HG02884 (cell line): Measurements from ENCODE around the gene TRNT1.

Source experiments
- ATAC-seq: cut with Tn5 transposase; IDR thresholded peaks from one replicate; pipeline ENCODE4 v1.9.1; 2021; ENCODE audit warnings: mild to moderate bottlenecking, moderate library complexity; ENCODE audit not compliant: unreplicated experiment

Gene TRNT1

DNA sequence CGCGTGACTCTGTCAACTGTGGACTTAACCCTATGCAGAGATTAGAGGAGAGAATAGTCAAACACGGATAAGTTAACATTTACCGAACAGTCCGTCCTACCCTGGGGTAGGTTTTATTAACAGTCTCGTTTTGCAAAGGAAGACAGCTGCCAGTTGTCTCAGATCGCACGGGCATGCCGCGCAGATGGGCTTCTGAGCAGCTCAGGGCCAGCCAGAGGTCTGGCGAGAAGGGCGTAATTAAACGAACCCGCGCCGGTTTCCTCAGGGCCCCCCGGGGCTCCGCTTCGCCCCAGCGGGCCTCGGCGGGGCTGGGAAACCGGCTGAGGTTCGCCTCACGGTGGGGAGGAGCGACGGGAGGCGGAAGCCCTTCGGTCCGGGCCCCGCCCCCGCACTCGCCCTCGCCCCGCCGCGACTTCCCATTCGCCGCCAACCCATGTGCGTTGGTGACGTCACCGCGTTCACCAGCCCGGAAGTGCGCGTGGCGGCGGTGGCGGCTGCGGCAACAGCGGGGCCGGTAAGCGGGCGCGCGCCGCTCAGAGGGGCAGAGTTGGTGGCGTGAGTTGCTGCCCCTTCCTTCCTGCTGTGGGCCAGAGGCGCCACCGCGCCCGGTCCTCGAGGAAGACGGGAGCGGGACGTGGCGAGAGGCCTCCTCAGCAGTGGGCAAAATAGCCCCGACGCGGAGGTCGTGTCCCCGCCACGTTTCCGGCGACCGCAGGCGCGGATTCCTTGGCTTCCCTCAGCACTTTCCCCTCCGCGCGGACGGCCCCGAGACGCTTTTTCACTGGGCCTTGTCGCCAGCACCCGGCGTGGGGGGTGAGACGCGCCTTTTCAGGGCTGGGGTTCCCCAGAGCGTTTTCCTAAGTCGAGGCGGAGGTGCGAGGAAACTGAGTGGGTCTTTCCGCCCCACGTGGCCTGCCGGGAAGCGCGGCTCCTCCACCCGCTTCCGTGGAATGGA lies at the start of gene TRNT1:
Gene TRNT1 (plus strand): TSS at position 464 of the 955 bp plus-strand sequence. CDS start 2,101 bp downstream, outside the sequence.
- ATAC-seq: peak; percentile 87

DNA sequence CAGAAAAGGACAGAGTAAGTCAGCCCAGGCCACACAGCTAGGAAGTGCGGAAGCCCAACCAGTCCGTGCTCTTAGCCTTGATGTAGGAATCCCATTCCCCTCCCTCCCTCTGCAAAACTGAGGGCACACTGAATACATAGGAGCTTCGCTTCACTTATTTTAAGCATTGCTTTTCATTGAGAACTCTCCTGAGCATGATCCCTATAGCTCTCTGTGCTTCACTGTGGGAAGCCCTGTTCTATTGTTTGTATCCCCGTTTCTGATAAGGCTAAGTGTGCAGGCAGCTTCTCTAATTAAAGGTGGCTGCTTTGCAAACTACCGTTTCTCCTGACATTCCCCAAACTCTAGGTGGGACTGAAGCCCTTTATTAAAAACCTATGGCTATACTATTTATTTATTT lies 46.4 kb upstream of the TRNT1 start:
- no peak for ATAC-seq

DNA sequence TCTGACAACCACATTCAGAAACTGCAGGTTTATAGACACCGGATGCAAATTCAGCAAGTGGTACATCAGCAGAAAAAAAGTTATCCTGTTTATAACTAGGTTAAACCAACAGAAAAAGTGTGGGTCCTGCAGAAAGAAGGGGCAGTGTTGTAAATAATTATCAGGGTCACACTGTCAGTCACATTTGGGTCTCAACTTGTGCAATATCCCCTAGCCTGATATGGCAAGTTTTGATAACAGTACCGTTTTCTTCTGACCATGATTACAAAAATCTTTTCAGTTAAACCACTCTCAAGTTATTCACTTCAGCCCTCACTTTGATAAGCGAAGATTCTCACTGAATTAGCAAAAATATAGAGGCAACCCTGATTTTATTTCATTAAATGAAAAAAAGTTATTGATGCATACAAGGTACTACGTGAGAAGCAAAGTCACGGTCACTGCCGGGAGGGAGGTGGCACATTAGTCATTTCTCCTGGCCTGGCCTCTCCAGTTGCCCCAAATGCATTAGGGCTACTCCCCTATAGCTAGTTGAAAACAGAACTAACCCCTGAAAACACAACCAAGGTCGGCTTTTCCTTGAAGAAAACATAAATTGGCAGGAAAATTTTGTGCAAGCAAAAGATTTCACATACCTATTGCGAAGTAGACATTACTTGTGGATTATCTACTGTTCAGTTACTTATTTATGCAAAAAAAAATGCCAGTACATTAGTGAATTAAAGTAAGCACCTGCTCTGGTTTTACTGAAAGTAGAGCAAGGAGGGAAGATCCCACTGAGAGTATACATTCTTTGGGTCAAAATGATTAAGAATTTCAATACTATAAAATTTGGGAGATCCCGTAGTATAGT lies 45.1 kb upstream of the TRNT1 start:
- ATAC-seq: peak; percentile 44

DNA sequence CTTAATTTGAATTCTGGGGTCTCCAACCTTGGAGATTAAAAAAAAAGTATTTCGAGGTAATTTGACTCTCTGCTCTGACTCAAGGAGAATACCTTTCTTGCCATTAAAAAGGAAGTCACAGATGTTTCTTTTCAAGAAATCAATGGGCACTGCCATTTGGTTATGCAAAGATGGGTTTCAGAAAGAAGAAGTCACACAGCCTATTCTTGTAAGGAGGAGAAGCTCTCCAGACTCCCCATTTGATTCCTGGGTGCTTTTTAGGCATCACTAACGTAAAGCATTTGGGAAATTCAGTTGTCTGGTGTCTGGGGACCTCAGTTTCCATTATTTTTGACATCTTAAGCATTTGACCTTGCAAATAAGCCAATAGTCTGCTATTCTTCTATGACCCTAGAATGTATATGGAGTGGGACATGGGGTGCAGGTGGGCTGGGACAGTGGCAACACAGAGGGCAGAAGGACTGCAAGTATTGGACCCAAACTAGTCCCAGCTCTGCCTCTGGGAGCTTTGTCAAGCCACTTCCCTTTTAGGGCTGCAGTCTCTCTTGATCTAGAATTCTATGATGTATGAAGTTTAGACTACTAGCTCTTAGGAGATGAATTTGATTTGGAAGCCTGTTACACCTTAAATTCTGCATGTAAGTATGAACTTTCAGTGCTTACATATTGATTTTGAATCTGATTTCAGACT lies 44.4 kb upstream of the TRNT1 start:
- peak; percentile 63 for ATAC-seq

DNA sequence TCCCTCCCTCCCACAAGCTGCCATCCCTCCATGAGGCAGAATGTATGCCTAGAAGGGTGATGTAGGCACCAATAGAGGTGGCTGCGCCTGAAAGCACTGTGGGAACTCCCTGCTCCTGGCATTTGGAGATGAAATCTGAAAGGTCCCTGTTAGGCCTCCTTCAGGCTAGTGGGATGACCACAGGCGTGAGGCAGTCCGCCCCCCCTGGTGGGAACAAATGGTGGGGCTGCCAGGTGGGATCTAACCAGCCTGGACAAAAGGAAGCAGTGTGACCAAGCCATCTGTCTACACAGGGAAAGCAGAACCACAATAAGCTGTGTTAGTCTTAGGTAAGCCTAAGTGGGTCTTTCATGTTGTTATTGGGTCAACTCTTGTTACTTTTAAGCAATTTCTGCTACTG lies 41.9 kb upstream of the TRNT1 start:
- ATAC-seq: no peak

DNA sequence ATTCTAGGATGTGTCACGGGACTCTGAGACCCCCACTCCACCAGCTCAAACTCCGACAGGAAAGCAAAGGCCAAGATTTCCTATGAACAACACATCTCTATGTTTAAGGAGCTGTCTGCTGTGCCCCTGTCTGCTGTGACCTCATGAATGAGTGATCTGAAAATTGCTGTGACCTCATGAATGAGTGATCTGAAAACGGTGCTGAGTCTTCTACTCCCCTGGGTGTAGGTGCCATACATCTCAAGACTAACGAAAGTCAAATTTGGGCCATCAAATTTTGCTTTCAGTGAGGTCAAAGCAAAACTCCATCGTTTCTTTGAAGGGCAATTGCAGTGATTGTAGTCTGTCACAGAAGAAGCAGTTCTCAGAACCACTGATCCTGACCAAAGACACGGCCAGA lies 41.0 kb upstream of the TRNT1 start:
- no peak for ATAC-seq

DNA sequence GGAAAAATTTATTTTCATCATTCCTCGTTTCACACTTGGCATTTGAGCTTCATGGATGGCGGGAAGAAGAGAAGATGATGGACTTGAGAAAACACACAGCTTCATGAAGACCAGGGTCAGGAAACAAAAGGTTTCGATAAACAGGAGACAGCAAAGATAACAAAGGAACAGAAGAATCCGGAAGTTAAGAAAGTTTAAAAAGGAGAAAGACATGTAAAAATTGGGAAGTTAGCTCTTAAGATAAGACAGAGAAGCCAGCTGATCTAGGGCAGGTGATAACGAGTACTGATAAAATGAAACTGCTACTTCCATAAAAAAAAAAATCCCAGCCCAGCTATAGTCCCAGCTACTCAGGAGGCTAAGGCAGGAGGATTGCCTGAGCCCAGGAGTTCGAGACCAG lies 40.5 kb upstream of the TRNT1 start:
- ATAC-seq: no peak

DNA sequence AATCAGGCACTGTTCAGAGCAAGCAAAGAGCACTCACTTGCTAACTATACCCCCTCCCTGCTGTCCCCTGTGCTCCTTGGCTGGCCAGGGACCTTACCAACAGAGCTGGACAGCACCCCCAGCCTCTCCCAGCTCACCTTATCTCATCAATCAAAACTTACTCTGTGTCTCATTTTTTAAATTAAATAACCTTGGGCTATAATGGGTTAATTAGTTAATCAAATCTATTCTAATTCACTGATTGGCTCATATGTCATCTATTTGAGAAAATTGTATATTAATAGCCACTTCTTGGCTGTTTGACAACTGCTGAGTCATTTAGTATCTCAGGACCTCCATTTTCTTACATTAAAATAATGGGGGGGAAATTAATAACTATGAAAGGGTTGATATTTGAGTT lies 39.5 kb upstream of the TRNT1 start:
- ATAC-seq: no peak

DNA sequence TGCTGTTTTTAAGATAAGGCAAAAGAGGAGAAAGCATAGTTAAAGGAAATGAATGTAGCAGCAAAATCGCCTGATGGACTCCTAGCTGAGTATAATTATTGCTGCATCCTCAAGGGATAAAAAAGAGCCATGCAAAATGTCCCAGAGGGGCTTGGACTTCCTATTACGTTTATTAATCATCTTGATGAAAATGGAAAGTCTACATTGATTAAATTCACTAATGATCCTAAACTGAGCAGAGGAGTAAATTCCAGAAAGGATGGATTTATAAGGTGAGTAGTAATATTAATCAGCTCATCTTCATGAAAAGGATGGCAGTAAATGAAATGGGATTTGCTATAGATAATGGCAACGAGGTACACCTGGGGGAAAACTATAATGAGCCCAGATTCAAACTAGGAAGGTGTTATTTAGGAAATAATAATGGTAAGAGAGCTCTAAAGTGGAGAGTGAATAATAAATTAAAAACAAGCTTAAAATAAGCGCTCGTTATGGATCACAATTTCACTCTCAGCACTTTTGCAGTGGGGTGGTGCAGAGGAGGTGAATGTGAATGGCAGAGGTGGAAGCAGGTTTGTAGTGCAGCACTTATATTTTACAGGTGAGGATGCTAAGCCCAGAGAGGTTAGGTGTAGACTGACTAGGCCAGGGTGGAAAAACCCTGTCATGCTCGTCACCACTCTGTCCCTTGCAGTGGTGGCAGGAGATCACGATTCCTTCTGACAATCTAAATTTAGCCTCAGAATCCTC lies 38.8 kb upstream of the TRNT1 start:
- ATAC-seq: no peak

DNA sequence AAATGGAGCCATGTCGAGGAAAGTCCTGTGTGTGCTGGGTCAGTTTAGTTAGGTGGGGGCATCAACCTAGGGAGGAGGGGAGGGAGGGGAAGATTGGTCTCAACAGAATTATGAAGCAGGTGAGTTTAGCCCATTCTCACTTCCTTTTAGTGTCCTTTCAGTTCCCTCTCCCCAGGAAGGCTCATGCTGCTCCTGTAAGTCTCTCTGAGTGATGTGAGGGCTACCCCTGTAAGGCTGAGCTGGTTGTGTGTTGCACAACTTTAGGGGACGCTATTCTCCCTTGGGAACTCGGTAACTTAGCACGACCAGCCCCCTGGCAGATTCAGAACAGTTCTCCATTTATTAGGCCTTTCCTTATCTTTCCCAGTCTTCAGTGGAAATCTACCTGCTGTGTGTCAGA lies 37.7 kb upstream of the TRNT1 start:
- peak; percentile 95 for ATAC-seq

DNA sequence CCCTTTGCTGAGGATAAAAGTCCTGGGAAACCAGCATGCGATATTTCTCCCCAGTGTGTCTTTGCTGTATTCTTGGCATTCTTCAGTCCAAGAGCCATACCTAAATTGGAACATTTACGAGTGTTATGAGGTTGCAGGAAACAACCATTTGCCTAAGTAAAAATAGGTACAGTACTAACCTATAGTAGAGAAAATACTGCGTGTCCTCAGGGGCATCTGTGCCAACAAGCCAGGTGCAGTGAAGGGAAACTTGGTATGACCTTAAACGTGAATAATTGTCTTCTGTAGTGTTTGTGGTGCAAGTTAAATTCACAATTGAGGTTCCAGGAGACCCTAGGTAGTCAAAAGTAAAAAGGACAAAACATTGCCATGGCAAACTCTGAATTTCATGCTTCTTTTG lies 28.8 kb upstream of the TRNT1 start:
- ATAC-seq: no peak

DNA sequence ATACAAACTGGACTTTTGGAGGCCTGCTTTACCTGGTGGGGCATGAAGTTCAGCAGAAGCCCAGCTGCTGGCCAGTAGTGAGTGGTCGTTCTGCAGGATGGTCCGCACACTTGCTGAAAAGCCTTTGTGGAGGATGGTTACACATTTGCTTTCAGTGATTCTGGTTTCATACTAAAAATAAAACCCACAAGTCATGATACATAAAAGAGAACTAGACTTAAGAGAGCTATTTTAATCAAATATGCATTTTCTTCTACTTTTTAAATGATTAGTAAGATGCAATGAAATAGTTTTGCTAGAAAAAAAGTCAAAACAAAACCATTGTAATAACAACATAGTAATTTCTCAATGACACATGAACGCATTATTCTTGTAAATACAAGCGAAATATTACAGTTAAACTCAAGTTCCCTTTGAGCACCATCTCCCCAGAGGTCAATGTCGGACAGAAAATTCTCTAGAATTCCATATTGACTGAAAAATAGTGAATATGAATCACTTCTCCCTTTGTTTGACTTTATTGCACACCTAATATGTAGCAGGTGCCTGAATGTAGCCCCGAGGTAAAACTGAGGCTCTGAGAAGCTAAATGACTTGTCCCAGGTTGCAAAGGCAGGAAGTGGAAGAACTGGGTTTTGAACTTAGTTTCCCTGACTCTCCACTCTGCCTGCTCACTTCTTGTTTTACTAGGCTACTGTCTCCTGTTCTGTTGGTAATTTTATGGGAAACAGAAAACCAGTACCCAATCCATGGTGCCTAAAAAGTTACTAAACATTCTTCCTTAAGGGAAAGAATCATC lies 24.9 kb upstream of the TRNT1 start:
- ATAC-seq: peak; percentile 67

DNA sequence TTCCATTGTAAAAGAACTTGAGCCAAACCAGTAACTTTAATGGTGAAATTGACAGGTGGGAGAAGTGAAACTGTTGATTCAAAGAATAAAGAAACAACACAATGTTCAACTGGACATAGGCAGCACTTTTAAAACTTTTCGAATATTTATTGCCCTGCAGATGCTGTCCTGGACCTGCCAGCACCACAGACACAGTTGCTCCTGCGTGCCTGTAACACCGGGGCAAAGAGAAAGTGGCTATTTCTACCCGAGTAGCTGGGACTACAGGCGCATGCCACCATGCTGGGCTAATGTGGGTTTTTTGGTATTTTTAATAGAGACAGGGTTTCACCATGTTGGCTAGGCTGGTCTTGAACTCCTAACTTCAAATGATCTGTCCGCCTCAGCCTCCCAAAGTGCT lies 24.0 kb upstream of the TRNT1 start:
- ATAC-seq: no peak

DNA sequence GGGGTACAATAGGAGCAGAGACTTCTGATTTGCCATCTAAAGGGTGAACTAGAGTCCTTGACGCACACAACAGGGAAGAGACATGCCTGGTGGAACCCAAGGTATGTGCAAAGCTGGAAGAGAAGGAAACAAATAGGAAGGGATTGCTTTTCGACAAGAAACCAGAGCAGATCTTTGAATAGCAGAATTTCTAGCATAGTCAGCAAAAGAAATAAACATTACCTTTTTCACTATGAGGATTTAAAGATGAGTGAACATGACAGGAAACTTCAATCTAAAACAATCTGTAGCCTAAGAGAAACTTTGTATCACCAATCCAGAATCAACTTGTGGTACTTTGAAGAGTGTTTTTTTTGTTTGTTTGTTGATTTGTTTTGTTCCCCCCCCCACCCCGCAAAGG lies 21.5 kb upstream of the TRNT1 start:
- no peak for ATAC-seq

DNA sequence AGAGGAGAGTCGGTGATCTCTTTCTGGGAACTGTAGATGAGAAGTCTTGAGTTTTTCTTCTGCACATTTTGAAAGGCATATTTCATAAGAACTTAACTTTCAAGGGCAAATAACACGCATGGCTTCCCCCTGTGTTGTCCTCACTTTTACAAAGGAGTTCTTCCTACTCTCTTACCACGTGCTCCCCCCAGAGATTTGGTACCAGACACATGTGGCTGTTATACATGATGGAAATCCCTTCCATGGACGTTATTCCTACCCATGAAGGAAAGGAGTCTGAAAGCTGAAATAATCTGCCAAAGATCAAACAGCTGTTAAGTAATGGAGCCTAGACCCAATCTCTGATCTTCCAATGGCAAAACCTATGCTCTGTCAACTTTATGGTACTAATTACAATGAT lies 20.9 kb upstream of the TRNT1 start:
- ATAC-seq: no peak

DNA sequence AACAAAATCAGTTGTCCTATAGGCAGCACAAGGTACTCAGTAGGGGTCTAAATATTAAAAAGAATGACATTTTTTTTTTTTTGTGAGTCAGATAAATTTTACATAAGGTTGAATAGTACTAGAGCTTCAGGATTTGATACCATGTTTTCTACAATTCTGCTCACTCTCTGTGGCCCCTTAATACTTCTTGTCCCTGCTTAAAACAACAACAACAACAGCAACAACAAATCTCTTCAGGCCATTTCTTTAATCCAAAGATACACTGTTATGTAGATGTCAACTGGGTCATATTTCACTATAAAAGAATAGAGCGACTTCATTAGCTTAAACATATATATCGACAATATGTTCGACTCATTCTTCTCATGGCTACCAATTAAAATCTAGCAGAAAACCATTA lies 19.6 kb upstream of the TRNT1 start:
- no peak for ATAC-seq

DNA sequence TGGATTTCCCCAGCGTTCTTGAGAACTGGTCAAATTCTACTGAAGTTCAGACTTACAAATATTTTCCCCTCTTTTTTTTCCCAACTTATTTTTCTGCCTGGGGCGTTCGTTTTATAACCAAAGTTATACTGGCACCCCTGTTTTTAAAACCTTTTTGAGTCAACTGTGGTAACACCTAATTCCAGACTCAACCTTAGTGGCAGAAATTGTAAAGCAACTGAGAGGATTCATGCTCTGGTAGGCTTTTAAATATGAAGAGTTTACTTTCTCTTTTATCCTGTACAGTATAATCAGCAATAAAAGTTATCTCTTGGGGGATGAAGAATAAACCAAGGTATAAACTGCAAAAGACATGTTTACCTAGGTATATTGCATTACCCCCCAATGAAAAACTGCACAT lies 18.9 kb upstream of the TRNT1 start:
- ATAC-seq: no peak

DNA sequence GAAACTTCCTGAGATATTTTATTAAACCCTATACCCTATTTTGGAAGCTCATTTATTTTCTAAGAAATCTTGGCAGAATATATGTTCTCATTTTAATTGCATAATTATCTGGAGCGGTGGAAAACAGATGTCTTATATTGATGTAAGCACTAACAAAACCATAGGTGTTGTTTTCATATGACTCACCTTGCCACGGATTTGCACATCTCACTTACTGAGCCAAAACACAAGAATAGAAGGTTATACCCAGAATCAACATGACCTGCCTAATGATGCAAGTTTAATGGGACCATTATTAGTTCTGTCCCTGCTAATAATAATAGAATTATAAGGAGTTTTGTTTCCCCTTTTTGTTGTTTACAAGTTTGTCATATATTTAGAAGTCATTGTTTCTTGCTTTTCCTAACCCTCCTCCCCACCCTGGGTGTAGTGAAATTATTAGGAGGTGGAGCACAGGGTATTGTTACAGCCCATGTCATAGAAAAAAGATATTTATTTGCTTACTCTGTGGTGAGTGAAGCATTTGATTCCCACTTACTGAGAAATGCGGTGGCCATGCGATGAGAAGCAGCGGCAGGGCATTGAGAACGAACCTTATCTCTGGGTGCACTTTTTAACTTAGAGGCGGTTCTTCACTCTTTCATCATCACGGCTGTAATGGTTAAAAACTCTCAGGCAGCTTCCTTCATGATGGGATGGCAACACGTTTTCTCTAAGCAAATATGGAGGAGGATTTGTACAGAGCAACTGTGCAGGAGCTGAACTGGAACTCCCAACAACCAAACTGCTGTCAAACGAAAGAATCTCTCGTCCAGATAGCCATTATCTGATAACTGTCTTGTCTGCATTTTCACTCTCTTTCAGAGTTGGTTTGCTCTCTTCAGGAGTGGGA lies 17.1 kb upstream of the TRNT1 start:
- peak; percentile 80 for ATAC-seq

DNA sequence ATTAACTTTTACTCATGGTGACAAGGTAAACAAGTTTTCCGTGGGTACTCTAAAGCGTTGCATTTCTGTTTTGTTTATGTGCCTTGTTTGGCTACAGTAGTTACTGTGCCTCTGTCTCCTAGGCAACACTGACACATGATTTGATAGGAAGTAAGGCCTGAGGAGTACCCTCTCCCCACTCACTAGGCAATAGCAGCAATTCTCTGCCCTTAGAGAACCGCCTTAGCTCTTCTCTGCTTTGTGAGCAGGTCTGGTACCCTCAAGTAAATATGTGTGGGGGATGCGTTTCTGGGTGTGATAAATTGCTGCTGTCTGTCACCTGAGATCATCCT lies 16.5 kb upstream of the TRNT1 start, which contains the start of gene IL5RA:
Gene IL5RA (minus strand): TSS at position 76 of the 332 bp plus-strand sequence. CDS start 5,390 bp downstream, outside the sequence.
- peak; percentile 44 for ATAC-seq
